ENCODE results near the gene RGS19. TPM values are rescaled to one million over a fixed set of nuclear protein-coding genes. Genes with fewer than 3 reads are reported as not detected.

Gene RGS19
- total and polyA plus RNA-seq, 2 of the 8 experiments (the other 6 are each of a cell fraction or from before 2014, with no cell fraction given) = 12.7 to 16.8 TPM

- no peak for TF ChIP-seq SUZ12 (IDR thresholded peaks at IDR 0.05; ENCODE audit: low read length)
- TF ChIP-seq SAP30 (IDR thresholded peaks at IDR 0.05; ENCODE audit: insufficient read depth, insufficient replicate concordance, low read length) = no peak
- no peak for TF ChIP-seq CHD7 (IDR thresholded peaks at IDR 0.05; ENCODE audit: insufficient replicate concordance, low read length)
- no peak for TF ChIP-seq EZH2 (IDR thresholded peaks at IDR 0.05; ENCODE audit: low read depth, low read length, severe bottlenecking)
- TF ChIP-seq TAF1 (IDR thresholded peaks at IDR 0.05; ENCODE audit: low read depth, low read length) = no peak
- TF ChIP-seq TBP (IDR thresholded peaks at IDR 0.05; ENCODE audit: low read depth, low read length) = no peak
- TF ChIP-seq MAFK (IDR thresholded peaks at IDR 0.05; ENCODE audit: low read depth, low read length) = no peak
- TF ChIP-seq RAD21 (IDR thresholded peaks at IDR 0.05 in 1 of 2, conservative IDR thresholded peaks at IDR 0.05 in 1 of 2; ENCODE audit: low read depth in 2 of 2, low read length in 2 of 2) = no peak
- no peak for TF ChIP-seq GTF2F1 (IDR thresholded peaks at IDR 0.05; ENCODE audit: borderline replicate concordance, low read depth, low read length)
These were observed 23.3 kb downstream of the RGS19 start (continued) for GRCh38 chr20:64055893-64056638.
